Measurements from ENCODE around the gene CNTN1.

The CNTN1 gene

GRCh38 chr12:40911676-40912075 is 219.4 kb downstream of the CNTN1 start:
- TF ChIP-seq FOXP2 (optimal IDR thresholded peaks at IDR 0.05; ENCODE audit: borderline replicate concordance, extremely low read depth, extremely low read length, insufficient read depth) (no peak), TAF1 (IDR thresholded peaks at IDR 0.05; ENCODE audit: borderline replicate concordance, insufficient read depth, low read length) (no peak), POLR2AphosphoS5 (IDR thresholded peaks at IDR 0.05; ENCODE audit: low read depth, low read length) (no peak), REST (IDR thresholded peaks at IDR 0.05; ENCODE audit: insufficient read depth in 1 of 2, low read depth in 2 of 2, low read length in 2 of 2) (no peak)

- TF ChIP-seq FOXP2 (optimal IDR thresholded peaks at IDR 0.05; ENCODE audit: borderline replicate concordance, extremely low read depth, extremely low read length, insufficient read depth), result no peak
- TF ChIP-seq REST (IDR thresholded peaks at IDR 0.05; ENCODE audit: insufficient read depth in 1 of 2, low read depth in 2 of 2, low read length in 2 of 2), result no peak
- no peak for TF ChIP-seq POLR2AphosphoS5 (IDR thresholded peaks at IDR 0.05; ENCODE audit: low read depth, low read length)
- no peak for TF ChIP-seq TAF1 (IDR thresholded peaks at IDR 0.05; ENCODE audit: borderline replicate concordance, insufficient read depth, low read length)
- no peak for TF ChIP-seq SIN3A (IDR thresholded peaks at IDR 0.05; ENCODE audit: borderline replicate concordance, insufficient read depth, low read length)
These were observed 222.9 kb downstream of the CNTN1 start for GRCh38 chr12:40915172-40915571.

- TF ChIP-seq FOXP2 (optimal IDR thresholded peaks at IDR 0.05; ENCODE audit: borderline replicate concordance, extremely low read depth, extremely low read length, insufficient read depth) (no peak), TAF1 (IDR thresholded peaks at IDR 0.05; ENCODE audit: borderline replicate concordance, insufficient read depth, low read length) (no peak), REST (IDR thresholded peaks at IDR 0.05; ENCODE audit: insufficient read depth in 1 of 2, low read depth in 2 of 2, low read length in 2 of 2) (no peak), POLR2AphosphoS5 (IDR thresholded peaks at IDR 0.05; ENCODE audit: low read depth, low read length) (no peak), SIN3A (IDR thresholded peaks at IDR 0.05; ENCODE audit: borderline replicate concordance, insufficient read depth, low read length) (no peak)
These were observed 225.3 kb downstream of the CNTN1 start for GRCh38 chr12:40917561-40917960.

- TF ChIP-seq POLR2AphosphoS5 (IDR thresholded peaks at IDR 0.05; ENCODE audit: low read depth, low read length), result no peak
- no peak for TF ChIP-seq REST (IDR thresholded peaks at IDR 0.05; ENCODE audit: insufficient read depth in 1 of 2, low read depth in 2 of 2, low read length in 2 of 2)
- TF ChIP-seq FOXP2 (optimal IDR thresholded peaks at IDR 0.05; ENCODE audit: borderline replicate concordance, extremely low read depth, extremely low read length, insufficient read depth), result no peak
- no peak for TF ChIP-seq SIN3A (IDR thresholded peaks at IDR 0.05; ENCODE audit: borderline replicate concordance, insufficient read depth, low read length)
- TF ChIP-seq TAF1 (IDR thresholded peaks at IDR 0.05; ENCODE audit: borderline replicate concordance, insufficient read depth, low read length), result no peak
These were observed 229.4 kb downstream of the CNTN1 start for GRCh38 chr12:40921563-40922163.

GRCh38 chr12:40937891-40938290 is 245.7 kb downstream of the CNTN1 start:
- TF ChIP-seq SIN3A (IDR thresholded peaks at IDR 0.05; ENCODE audit: borderline replicate concordance, insufficient read depth, low read length) (no peak), TAF1 (IDR thresholded peaks at IDR 0.05; ENCODE audit: borderline replicate concordance, insufficient read depth, low read length) (no peak), POLR2AphosphoS5 (IDR thresholded peaks at IDR 0.05; ENCODE audit: low read depth, low read length) (no peak), FOXP2 (optimal IDR thresholded peaks at IDR 0.05; ENCODE audit: borderline replicate concordance, extremely low read depth, extremely low read length, insufficient read depth) (no peak), REST (IDR thresholded peaks at IDR 0.05; ENCODE audit: insufficient read depth in 1 of 2, low read depth in 2 of 2, low read length in 2 of 2) (no peak)

Data from PFSK-1 (cell line).